Measurements from ENCODE around the gene GBF1. TPM values are rescaled to one million over a fixed set of nuclear protein-coding genes. Genes with fewer than 3 reads are reported as not detected.

Gene GBF1
- total RNA-seq, 6 experiments from 2014 or later = 22.6 to 27.2 (median 23.7) TPM

- H3K36me3 ChIP-seq = peaks cover 0 to 32% (median under 1%) of the 10 kb centered on the region in 4 donors
- H3K9me3 ChIP-seq = no peaks in the 10 kb centered on the region
- ATAC-seq (no peak), DNase-seq (no peak)
- H3K4me3 ChIP-seq = no peak overlapping the region
- H3K27ac ChIP-seq = no peak overlapping the region
- no peaks in the 10 kb centered on the region for H3K27me3 ChIP-seq
- peaks cover 0 to 10% (median 0%) of the 10 kb centered on the region in 4 donors for H3K4me1 ChIP-seq
- WGBS (ENCODE audit: insufficient coverage, low coverage, low lambda C conversion rate, missing lambda C conversion rate) = no CpG with 5 or more reads among the region's 17 CpGs
- TF ChIP-seq POLR2A (IDR thresholded peaks at IDR 0.05) = no peak
- no peak for TF ChIP-seq CTCF (IDR thresholded peaks at IDR 0.05)
- intact Hi-C loops (cut with DNase I) = loop anchor here in 1 of 2 donors (5.0 kb wide), 1 partner anchor 173 kb away; the partner anchor contains the start of gene ELOVL3
Measured at GRCh38 chr10:102400076-102400475, 154.7 kb downstream of the GBF1 start.

- no peak for DNase-seq
- intact Hi-C loops (cut with DNase I) = loop anchor here in 1 of 2 donors (5.0 kb wide), 1 partner anchor 173 kb away; the partner anchor contains the start of gene ELOVL3
- peaks cover 0 to 32% (median under 1%) of the 10 kb centered on the region in 4 donors for H3K36me3 ChIP-seq
- H3K4me3 ChIP-seq = no peak overlapping the region
- H3K4me1 ChIP-seq = peaks cover 0 to 10% (median 0%) of the 10 kb centered on the region in 4 donors
- no peaks in the 10 kb centered on the region for H3K9me3 ChIP-seq
- 100% methylated on average over 1 of the region's 22 CpGs for WGBS (ENCODE audit: insufficient coverage, low coverage, low lambda C conversion rate, missing lambda C conversion rate)
- no peak overlapping the region for H3K27ac ChIP-seq
- no peak for TF ChIP-seq CTCF (IDR thresholded peaks at IDR 0.05)
- no peak for TF ChIP-seq POLR2A (IDR thresholded peaks at IDR 0.05)
- no peaks in the 10 kb centered on the region for H3K27me3 ChIP-seq
- no peak for ATAC-seq
Measured at GRCh38 chr10:102400598-102401341, 155.4 kb downstream of the GBF1 start.

GRCh38 chr10:102401342-102401654 lies 156.0 kb downstream of the GBF1 start:
- TF ChIP-seq POLR2A (IDR thresholded peaks at IDR 0.05) (no peak), CTCF (IDR thresholded peaks at IDR 0.05) (no peak)
- Histone ChIP-seq H3K4me1 (peaks cover 0 to 6% (median 0%) of the 10 kb centered on the region in 4 donors), H3K36me3 (peaks cover 0 to 32% (median under 1%) of the 10 kb centered on the region in 4 donors), H3K9me3 (no peaks in the 10 kb centered on the region), H3K27ac (no peak overlapping the region), H3K4me3 (no peak overlapping the region), H3K27me3 (no peaks in the 10 kb centered on the region)
- intact Hi-C loops (cut with DNase I) = loop anchor here in 1 of 2 donors (5.0 kb wide), 1 partner anchor 174 kb away; the partner anchor contains the start of gene ELOVL3
- DNase-seq = no peak
- WGBS (ENCODE audit: insufficient coverage, low coverage, low lambda C conversion rate, missing lambda C conversion rate) = 100% methylated on average over 4 of the region's 8 CpGs
- no peak for ATAC-seq

- Histone ChIP-seq H3K9me3 (no peaks in the 10 kb centered on the region), H3K27ac (no peak overlapping the region), H3K27me3 (no peaks in the 10 kb centered on the region), H3K4me1 (peaks cover 0 to 4% (median 0%) of the 10 kb centered on the region in 4 donors), H3K36me3 (peaks cover 0 to 32% (median under 1%) of the 10 kb centered on the region in 4 donors), H3K4me3 (no peak overlapping the region)
- DNase-seq (no peak), ATAC-seq (no peak)
- TF ChIP-seq CTCF (IDR thresholded peaks at IDR 0.05) (no peak), POLR2A (IDR thresholded peaks at IDR 0.05) (no peak)
- WGBS (ENCODE audit: insufficient coverage, low coverage, low lambda C conversion rate, missing lambda C conversion rate) = 83% methylated on average over 7 of the region's 18 CpGs
- intact Hi-C loops (cut with DNase I) = loop anchor here in 1 of 2 donors (5.0 kb wide), 1 partner anchor 175 kb away; the partner anchor contains the start of gene ELOVL3
Measured at GRCh38 chr10:102401735-102402511, 156.6 kb downstream of the GBF1 start.

Data from right lobe of liver (tissue), 6 donors.